ENCODE data around the gene GMDS.

DNA sequence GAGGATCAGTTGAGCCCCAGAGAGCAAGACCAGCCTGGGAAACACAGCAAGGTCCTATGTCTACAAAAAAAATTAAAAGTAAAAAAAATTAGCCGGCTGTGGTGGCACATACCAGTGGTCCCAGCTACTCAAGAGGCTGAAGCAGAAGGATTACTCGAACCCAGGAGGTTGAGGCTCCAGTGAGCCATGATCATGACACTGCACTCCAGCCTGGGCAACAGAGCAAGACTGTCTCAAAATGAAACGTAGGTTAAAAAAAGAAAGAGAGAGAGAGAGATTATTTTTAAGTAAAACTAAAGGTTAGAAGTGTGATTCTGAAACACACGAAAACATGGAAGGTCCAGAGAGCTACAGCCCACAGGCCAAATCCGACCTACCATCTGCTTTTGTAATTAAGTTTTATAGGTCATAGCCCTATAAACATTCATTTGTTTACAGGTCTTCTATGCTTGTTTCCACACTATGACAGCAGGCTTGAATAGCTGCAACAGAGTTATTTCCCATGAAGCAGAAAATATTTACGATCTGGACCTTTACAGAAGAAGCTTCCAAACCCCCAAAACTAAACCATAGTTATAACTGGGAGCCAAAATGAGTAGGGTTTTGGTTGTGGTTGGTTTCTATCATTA, 279.7 kb downstream of the GMDS start:
- TF ChIP-seq, protein P1, sequence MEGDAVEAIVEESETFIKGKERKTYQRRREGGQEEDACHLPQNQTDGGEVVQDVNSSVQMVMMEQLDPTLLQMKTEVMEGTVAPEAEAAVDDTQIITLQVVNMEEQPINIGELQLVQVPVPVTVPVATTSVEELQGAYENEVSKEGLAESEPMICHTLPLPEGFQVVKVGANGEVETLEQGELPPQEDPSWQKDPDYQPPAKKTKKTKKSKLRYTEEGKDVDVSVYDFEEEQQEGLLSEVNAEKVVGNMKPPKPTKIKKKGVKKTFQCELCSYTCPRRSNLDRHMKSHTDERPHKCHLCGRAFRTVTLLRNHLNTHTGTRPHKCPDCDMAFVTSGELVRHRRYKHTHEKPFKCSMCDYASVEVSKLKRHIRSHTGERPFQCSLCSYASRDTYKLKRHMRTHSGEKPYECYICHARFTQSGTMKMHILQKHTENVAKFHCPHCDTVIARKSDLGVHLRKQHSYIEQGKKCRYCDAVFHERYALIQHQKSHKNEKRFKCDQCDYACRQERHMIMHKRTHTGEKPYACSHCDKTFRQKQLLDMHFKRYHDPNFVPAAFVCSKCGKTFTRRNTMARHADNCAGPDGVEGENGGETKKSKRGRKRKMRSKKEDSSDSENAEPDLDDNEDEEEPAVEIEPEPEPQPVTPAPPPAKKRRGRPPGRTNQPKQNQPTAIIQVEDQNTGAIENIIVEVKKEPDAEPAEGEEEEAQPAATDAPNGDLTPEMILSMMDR (IDR thresholded peaks at IDR 0.05 in 4 of 5, conservative IDR thresholded peaks at IDR 0.05 in 1 of 5), result no peak
- no peak for TF ChIP-seq POLR2A (IDR thresholded peaks at IDR 0.05)

Measured in gastrocnemius medialis (tissue), 4 donors.